DOHH2 (cell line): ENCODE results near the gene RBMS2.
"Not testable (repeated sequence)": the region's sequence is repeated elsewhere in the genome, so short reads cannot be mapped to it uniquely, and the experiment has no call there.

Experiments used
- H3F3A ChIP-seq: fragments of 200-600 bp; sonication (generic), shearing (Covaris generic); 2 replicates; pipeline ENCODE4 v1.6.0; 2016; ENCODE audit warnings: antibody characterized with exemption, mild to moderate bottlenecking; ENCODE audit not compliant: control insufficient read depth, insufficient read depth
- H3K27ac ChIP-seq: fragments of 200-600 bp; sonication (generic); 2 replicates; pipeline ENCODE4 v1.5.1; 2014; ENCODE audit warnings: low read depth, mild to moderate bottlenecking, low read length, moderate library complexity
- H3K27me3 ChIP-seq: fragments of 200-600 bp; sonication (generic); 2 replicates; pipeline ENCODE4 v1.6.1; 2014; ENCODE audit warnings: mild to moderate bottlenecking, low read length, mixed read lengths; ENCODE audit not compliant: control insufficient read depth
- H3K36me3 ChIP-seq: fragments of 200-600 bp; sonication (generic); 2 replicates; pipeline ENCODE4 v1.6.1; 2014; ENCODE audit warnings: mild to moderate bottlenecking, low read length, moderate library complexity, mixed read lengths; ENCODE audit not compliant: control insufficient read depth
- H3K4me1 ChIP-seq: fragments of 200-600 bp; sonication (generic); 2 replicates; pipeline ENCODE4 v1.6.1; 2014; ENCODE audit warnings: mild to moderate bottlenecking, low read length, mixed read lengths; ENCODE audit not compliant: control insufficient read depth
- H3K4me2 ChIP-seq: fragments of 200-600 bp; sonication (generic); 2 replicates; pipeline ENCODE4 v1.6.0; 2014; ENCODE audit warnings: mild to moderate bottlenecking, low read length, moderate library complexity
- H3K4me3 ChIP-seq: fragments of 200-600 bp; sonication (generic); 2 replicates; pipeline ENCODE4 v1.5.1; 2014; ENCODE audit warnings: mild to moderate bottlenecking, low read length, mixed read lengths
- H3K79me2 ChIP-seq: fragments of 200-600 bp; sonication (generic); 2 replicates; pipeline ENCODE4 v1.6.1; 2014; ENCODE audit warnings: mild to moderate bottlenecking, low read length, mixed read lengths; ENCODE audit not compliant: control insufficient read depth
- H3K9me2 ChIP-seq: fragments of 200-600 bp; sonication (generic); replicated peaks from 2 replicates; pipeline ENCODE4 v1.6.1; 2014; ENCODE audit warnings: mild to moderate bottlenecking, low read length, mixed read lengths; ENCODE audit not compliant: control insufficient read depth
- H3K9me3 ChIP-seq: fragments of 200-600 bp; sonication (generic); 2 replicates; pipeline ENCODE4 v1.6.1; 2014; ENCODE audit warnings: antibody characterized with exemption, low read length, mixed read lengths; ENCODE audit not compliant: control insufficient read depth, insufficient read depth
- H4K20me1 ChIP-seq: fragments of 200-600 bp; sonication (generic); 2 replicates; pipeline ENCODE4 v1.6.0; 2014; ENCODE audit warnings: low read depth, mild to moderate bottlenecking, antibody characterized with exemption, low read length, moderate library complexity; ENCODE audit not compliant: control insufficient read depth, insufficient read depth
- CTCF ChIP-seq: fragments of 200-600 bp; sonication (generic); IDR thresholded peaks from one replicate; pipeline ENCODE4 v1.5.1; 2014; ENCODE audit warnings: antibody characterized with exemption, mild to moderate bottlenecking, low read depth, low read length; ENCODE audit not compliant: poor library complexity, severe bottlenecking
- EZH2phosphoT487 ChIP-seq: fragments of 200-600 bp; sonication (generic); IDR thresholded peaks from 2 replicates; pipeline ENCODE4 v1.6.1; 2017; ENCODE audit warnings: borderline replicate concordance, mild to moderate bottlenecking, antibody characterized with exemption, low read length, moderate library complexity, mixed read lengths

RBMS2 gene

DNA sequence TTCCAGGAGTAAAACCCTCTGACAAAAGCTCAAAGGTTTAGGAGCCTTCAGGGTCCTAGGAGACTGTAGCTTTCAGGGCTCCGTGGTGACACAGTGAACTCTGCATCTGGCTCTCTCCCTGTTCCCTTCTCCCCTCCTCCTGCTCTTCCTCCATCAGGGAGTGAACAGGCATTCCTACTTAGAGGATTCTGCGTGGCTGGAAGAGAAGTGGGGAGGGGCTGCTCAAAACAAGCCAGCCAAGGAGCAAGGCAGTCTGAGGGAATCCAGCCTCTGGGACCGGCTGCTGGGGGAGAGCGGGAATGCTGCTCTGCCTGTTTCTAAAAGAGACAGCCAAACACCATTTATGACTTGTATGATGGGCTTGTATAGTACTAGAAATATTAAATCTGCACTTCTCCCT, 49.5 kb downstream of the RBMS2 start:
- no peak overlapping the region for H3K4me3 ChIP-seq
- no peaks in the 10 kb centered on the region for H3K9me2 ChIP-seq
- H3K9me3 ChIP-seq: no peaks in the 10 kb centered on the region
- H4K20me1 ChIP-seq: no peaks in the 10 kb centered on the region
- H3K79me2 ChIP-seq: no peaks in the 10 kb centered on the region
- no peaks in the 10 kb centered on the region for H3F3A ChIP-seq
- no peak for TF ChIP-seq CTCF
- TF ChIP-seq EZH2phosphoT487: no peak
- no peak overlapping the region for H3K4me2 ChIP-seq
- H3K36me3 ChIP-seq: no peaks in the 10 kb centered on the region
- peaks cover under 1% of the 10 kb centered on the region for H3K4me1 ChIP-seq
- no peak overlapping the region for H3K27ac ChIP-seq
- peaks cover 39% of the 10 kb centered on the region for H3K27me3 ChIP-seq

DNA sequence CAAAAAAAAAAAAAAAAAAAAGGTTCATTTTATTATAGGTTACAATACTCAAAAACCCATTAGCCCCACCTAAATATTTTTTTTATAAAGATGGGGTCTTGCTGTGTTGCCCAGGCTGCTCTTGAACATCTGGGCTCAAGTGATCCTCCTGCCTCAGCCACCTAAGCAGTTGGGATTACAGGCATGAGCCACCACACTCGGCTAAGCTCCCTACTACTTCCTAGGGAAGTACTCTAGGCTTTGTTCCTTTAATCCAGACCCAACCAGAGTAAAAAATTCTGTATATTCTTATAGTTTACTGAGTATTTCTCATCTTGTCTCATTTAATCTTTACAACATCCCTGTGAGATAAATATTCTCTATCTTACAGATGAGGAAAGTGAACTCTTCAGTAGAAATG, 50.7 kb downstream of the RBMS2 start:
- TF ChIP-seq CTCF (no peak), EZH2phosphoT487 (no peak)
- no peak overlapping the region for H3K27ac ChIP-seq
- no peaks in the 10 kb centered on the region for H3K36me3 ChIP-seq
- no peak overlapping the region for H3K4me2 ChIP-seq
- no peaks in the 10 kb centered on the region; the same call in 1 of the 2 replicates for H3K4me1 ChIP-seq
- H3K9me3 ChIP-seq: no peaks in the 10 kb centered on the region
- no peak overlapping the region for H3K4me3 ChIP-seq
- H3F3A ChIP-seq: 0 out of 2 replicates have a peak, but pooled peaks cover 3% of the 10 kb centered on the region
- no peaks in the 10 kb centered on the region for H3K79me2 ChIP-seq
- no peaks in the 10 kb centered on the region for H3K9me2 ChIP-seq
- no peaks in the 10 kb centered on the region for H4K20me1 ChIP-seq
- H3K27me3 ChIP-seq: peaks cover 36% of the 10 kb centered on the region

- Histone ChIP-seq H3K9me2 (no peaks in the 10 kb centered on the region), H3K27ac (no peak overlapping the region), H3F3A (0 out of 2 replicates have a peak, but pooled peaks cover 3% of the 10 kb centered on the region), H4K20me1 (no peaks in the 10 kb centered on the region), H3K4me2 (peak overlapping the region; percentile 28; the same call in 1 of the 2 replicates), H3K36me3 (no peaks in the 10 kb centered on the region), H3K4me1 (no peaks in the 10 kb centered on the region; the same call in 1 of the 2 replicates), H3K4me3 (no peak overlapping the region), H3K27me3 (peaks cover 32% of the 10 kb centered on the region), H3K79me2 (no peaks in the 10 kb centered on the region), H3K9me3 (no peaks in the 10 kb centered on the region)
- no peak for TF ChIP-seq EZH2phosphoT487
- no peak for TF ChIP-seq CTCF
Measured at GRCh38 chr12:56574210-56574609, 52.6 kb downstream of the RBMS2 start.

DNA sequence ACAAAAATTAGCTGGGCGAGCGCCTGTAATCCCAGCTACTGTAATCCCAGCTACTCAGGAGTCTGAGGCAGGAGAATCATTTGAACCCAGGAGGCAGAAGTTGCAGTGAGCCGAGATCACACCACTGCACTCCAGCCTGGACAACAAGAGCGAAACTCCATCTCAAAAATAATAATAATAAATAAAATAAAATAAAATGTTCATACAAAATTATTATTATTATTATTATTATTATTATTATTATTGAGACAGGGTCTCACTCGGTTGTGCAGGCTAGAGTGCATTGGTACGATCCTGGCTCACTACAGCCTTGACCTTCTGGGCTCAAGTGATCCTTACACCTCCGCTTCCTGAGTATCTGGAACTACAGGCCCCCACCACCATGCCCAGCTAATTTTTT, 55.6 kb downstream of the RBMS2 start:
- not testable (repeated sequence) for H3K4me3 ChIP-seq, H3K4me1 ChIP-seq, H3K27ac ChIP-seq, H3K9me3 ChIP-seq, H3K4me2 ChIP-seq, H3K79me2 ChIP-seq, H3K36me3 ChIP-seq, H3K27me3 ChIP-seq, H4K20me1 ChIP-seq, H3K9me2 ChIP-seq, H3F3A ChIP-seq
